Lower leg skin (tissue), 3 donors: Measurements from ENCODE around the gene KCNJ15.

Experiments
- POLR2A ChIP-seq, 2 donors: fragments of 450-650 bp; IDR thresholded peaks; one replicate each; pipeline ENCODE4 v1.6.1; 2016 to 2017; ENCODE audit warnings: antibody characterized with exemption in 2 of 2, mild to moderate bottlenecking in 1 of 2, moderate library complexity in 1 of 2
- TF ChIP-seq, protein P1 (sequence below), 3 donors: fragments of 450-650 bp; IDR thresholded peaks; one replicate each; pipeline ENCODE4 v1.5.1; 2016; ENCODE audit warnings: antibody characterized with exemption in 3 of 3, mild to moderate bottlenecking in 3 of 3, moderate library complexity in 2 of 3

DNA sequence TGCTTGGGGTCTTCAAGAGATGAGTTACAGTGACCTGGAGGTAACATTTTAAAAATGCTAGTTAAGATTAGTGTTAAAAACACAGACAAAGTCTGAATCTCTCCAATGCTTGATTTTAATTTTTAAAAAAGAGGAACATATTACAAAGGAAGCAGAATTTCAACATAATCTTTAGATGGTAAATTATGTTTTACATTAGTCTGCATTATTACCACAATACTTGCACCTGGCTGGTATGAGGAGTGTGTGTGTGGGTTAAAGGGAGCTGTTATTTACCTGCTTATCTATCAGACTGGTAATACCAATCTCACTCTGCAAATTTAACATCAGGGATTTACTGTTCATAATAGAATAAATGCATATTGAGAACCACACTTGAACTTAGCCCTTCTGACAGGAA lies 10.3 kb upstream of the KCNJ15 start:
- TF ChIP-seq POLR2A (IDR thresholded peaks at IDR 0.05) = no peak
- TF ChIP-seq, protein P1, sequence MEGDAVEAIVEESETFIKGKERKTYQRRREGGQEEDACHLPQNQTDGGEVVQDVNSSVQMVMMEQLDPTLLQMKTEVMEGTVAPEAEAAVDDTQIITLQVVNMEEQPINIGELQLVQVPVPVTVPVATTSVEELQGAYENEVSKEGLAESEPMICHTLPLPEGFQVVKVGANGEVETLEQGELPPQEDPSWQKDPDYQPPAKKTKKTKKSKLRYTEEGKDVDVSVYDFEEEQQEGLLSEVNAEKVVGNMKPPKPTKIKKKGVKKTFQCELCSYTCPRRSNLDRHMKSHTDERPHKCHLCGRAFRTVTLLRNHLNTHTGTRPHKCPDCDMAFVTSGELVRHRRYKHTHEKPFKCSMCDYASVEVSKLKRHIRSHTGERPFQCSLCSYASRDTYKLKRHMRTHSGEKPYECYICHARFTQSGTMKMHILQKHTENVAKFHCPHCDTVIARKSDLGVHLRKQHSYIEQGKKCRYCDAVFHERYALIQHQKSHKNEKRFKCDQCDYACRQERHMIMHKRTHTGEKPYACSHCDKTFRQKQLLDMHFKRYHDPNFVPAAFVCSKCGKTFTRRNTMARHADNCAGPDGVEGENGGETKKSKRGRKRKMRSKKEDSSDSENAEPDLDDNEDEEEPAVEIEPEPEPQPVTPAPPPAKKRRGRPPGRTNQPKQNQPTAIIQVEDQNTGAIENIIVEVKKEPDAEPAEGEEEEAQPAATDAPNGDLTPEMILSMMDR (IDR thresholded peaks at IDR 0.05) = no peak
